Stimulated activated memory B cell treated with anti-CD40 and anti-IgM and Interleukin-4, amounts not matched to agents 10 μg/mL and 1 μg/mL and 100 μg/mL, for 72 hours (primary cell): ENCODE measurements around the gene SIMC1.
A peak's percentile ranks its signal among the peaks of the same experiment; 100 is the strongest.

Source experiments
- ATAC-seq: fragments of 150-1000 bp; cut with Tn5 transposase; 2 replicates; pipeline ENCODE4 v1.10.0; 2021
- H3K27ac Mint-ChIP-seq: one replicate; pipeline ENCODE4 v1.8.0; 2022; ENCODE audit warnings: mild to moderate bottlenecking, mixed read lengths
- H3K27me3 Mint-ChIP-seq: one replicate; pipeline ENCODE4 v1.8.0; 2022; ENCODE audit warnings: mixed read lengths
- H3K36me3 Mint-ChIP-seq: one replicate; pipeline ENCODE4 v1.8.0; 2022; ENCODE audit warnings: mixed read lengths
- H3K4me1 Mint-ChIP-seq: one replicate; pipeline ENCODE4 v1.8.0; 2022; ENCODE audit warnings: mixed read lengths
- H3K4me3 Mint-ChIP-seq: one replicate; pipeline ENCODE4 v1.8.0; 2022; ENCODE audit warnings: mild to moderate bottlenecking, moderate library complexity, mixed read lengths
- H3K9me3 Mint-ChIP-seq: one replicate; pipeline ENCODE4 v1.8.0; 2022; ENCODE audit warnings: mixed read lengths

The SIMC1 gene

DNA sequence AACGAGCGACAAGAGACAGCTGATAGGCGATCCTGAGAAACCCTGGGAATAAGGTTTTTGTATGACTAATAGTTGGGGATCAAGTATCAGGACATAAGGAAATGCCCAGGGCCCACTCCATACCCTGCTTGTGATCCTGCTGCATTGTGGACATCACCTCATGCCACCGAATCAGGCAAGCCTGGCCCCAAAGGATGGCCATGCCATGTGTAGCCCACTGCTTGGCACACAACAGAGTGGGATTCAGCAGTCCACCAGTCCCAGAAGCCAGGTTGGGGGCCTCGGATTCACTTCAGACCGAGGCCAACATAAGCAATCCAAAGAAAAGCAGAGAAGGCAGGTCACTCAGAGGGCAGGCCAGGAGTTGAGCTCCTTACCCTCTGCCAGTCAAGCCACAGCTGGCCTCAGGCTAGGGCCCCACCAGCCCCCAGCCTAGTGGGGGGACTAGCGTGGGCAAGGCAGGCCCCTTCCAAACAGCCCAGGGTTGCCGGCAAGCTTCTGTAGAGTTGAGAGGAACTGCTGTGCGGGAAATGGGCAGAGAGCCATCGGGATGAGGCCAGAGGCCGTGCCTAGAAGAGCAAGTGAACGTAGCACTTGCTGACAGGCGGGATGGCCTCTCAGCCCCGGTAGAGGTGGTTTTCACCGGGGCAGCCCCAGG, 145.2 kb downstream of the SIMC1 start:
- Mint-ChIP-seq H3K27ac (no peak overlapping the region), H3K36me3 (peaks cover 48% of the 10 kb centered on the region), H3K4me3 (no peak overlapping the region), H3K9me3 (no peaks in the 10 kb centered on the region), H3K4me1 (peaks cover 49% of the 10 kb centered on the region), H3K27me3 (no peaks in the 10 kb centered on the region)
- ATAC-seq, result no peak

DNA sequence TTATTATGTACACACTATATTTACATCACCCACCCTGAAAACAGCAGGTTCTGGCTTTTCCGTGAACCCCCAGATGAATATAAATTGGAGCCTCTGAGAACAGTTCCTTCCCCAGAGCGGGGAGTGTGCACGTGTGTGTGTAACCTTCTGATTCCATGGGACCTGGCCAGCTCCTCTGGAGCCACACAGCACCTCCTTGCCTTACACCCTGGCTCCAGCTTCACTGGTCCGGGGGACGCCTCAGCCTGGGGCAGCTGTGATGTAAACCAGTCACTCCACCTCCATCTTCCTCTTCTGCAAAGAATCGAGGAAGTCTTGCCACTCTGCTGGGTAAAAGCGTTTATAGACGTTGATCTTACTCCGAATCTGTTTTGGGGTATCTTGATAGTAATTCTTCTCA, 145.7 kb downstream of the SIMC1 start:
- Mint-ChIP-seq H3K4me3 (no peak overlapping the region), H3K9me3 (no peaks in the 10 kb centered on the region), H3K27me3 (no peaks in the 10 kb centered on the region), H3K4me1 (peaks cover 49% of the 10 kb centered on the region), H3K36me3 (peaks cover 48% of the 10 kb centered on the region), H3K27ac (no peak overlapping the region)
- no peak for ATAC-seq

DNA sequence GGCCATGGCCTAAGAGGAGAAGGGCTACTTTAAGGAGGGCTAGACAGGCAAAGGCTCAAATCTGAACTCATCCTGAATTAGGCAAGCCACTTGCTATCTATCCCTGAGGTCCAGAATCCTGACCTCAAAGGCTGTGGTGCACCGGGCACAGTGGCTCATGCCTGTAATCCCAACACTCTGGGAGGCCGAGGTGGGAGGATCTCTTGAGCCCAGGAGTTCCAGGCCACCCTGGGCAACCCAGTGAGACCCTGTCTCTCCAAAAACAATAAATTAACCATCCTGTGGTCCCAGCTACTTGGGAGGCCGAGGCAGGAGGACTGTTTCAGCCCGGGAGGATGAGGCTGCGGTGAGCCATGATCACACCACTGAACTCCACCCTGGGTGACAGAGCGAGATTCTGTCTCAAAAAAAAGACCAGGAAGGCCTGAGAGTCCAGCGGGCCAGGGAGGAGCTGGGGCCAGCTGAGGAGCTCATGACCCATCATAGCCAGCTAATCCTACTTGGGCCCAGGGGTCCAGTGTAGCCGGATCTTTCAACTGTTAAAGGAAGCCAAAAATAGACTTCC, 146.2 kb downstream of the SIMC1 start:
- H3K4me3 Mint-ChIP-seq, result no peak overlapping the region
- peaks cover 47% of the 10 kb centered on the region for H3K4me1 Mint-ChIP-seq
- no peak overlapping the region for H3K27ac Mint-ChIP-seq
- H3K27me3 Mint-ChIP-seq, result no peaks in the 10 kb centered on the region
- no peak for ATAC-seq
- no peaks in the 10 kb centered on the region for H3K9me3 Mint-ChIP-seq
- peaks cover 48% of the 10 kb centered on the region for H3K36me3 Mint-ChIP-seq

DNA sequence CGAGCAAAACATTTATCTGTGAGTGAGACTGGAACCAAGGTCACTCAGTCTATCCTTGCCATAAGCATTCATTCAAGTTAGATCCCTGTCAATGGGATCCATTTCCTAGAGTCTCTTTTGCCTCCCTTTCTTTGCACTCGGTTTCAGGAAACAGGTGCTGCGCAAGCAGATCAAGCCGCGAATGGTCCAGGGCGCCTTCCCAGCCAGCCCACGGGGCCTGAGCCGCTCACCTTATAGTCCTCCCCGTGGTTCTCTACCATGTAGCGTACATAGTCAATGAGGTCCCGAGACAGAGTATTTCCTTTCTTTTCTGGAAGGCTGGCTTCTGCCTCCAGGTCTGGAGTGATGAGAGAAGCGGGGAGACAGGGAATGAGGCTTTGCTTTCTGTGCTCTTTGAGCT, 146.8 kb downstream of the SIMC1 start:
- H3K27ac Mint-ChIP-seq, result no peak overlapping the region
- H3K9me3 Mint-ChIP-seq, result no peaks in the 10 kb centered on the region
- H3K36me3 Mint-ChIP-seq, result peaks cover 48% of the 10 kb centered on the region
- no peak overlapping the region for H3K4me3 Mint-ChIP-seq
- no peak for ATAC-seq
- no peaks in the 10 kb centered on the region for H3K27me3 Mint-ChIP-seq
- H3K4me1 Mint-ChIP-seq, result peaks cover 46% of the 10 kb centered on the region

DNA sequence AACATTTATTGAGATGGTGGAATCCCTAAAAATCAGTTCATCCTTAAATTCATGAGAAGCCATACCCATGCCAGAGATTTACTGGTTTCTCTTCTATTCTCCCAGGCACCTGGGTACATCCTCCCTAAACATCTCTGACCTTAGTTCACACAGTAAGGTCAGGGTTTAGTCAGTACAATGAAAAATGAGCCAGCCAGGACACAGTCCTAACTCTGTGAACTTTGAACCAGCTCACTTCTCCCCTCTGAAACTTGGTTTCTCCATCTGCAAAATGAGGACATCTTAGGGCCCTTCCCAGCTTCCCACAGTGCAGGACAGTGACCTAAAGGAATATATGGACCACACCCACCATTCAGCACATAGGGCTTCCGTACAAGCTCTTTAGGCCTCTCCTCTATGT, 148.3 kb downstream of the SIMC1 start:
- no peak for ATAC-seq
- peak overlapping the region; percentile 98 for H3K4me3 Mint-ChIP-seq
- no peaks in the 10 kb centered on the region for H3K9me3 Mint-ChIP-seq
- peak overlapping the region; percentile 97 for H3K27ac Mint-ChIP-seq
- H3K36me3 Mint-ChIP-seq, result peaks cover 61% of the 10 kb centered on the region
- no peaks in the 10 kb centered on the region for H3K27me3 Mint-ChIP-seq
- peaks cover 44% of the 10 kb centered on the region for H3K4me1 Mint-ChIP-seq

DNA sequence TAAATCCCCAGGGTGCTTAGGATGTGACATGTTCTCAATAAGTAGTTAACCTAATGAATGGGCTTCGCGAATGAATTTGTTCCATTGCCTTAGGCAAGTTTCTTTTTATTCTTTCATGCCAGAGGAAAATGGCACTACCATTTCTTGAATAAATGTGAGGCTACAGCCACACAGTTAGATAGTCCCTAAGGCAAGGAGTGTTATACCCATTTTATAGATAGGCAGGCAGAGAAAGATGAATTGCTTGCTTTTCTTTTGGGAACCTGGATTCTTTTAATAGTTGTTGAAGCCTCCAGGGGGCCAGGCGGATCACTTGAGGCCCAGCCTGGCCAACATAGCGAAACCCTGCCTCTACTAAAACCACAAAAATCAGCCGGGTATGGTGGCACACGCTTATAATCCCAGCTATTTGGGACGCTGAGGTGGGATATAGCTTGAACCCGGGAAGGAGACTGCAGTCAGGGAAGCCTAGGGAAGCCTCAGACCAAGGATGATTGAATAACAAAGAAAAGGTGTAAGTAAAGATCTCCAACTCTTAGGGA, 149.2 kb downstream of the SIMC1 start:
- Mint-ChIP-seq H3K4me3 (peak overlapping the region; percentile 98), H3K36me3 (peaks cover 66% of the 10 kb centered on the region), H3K9me3 (no peaks in the 10 kb centered on the region), H3K27me3 (no peaks in the 10 kb centered on the region), H3K27ac (peak overlapping the region; percentile 97), H3K4me1 (peaks cover 44% of the 10 kb centered on the region)
- no peak for ATAC-seq

DNA sequence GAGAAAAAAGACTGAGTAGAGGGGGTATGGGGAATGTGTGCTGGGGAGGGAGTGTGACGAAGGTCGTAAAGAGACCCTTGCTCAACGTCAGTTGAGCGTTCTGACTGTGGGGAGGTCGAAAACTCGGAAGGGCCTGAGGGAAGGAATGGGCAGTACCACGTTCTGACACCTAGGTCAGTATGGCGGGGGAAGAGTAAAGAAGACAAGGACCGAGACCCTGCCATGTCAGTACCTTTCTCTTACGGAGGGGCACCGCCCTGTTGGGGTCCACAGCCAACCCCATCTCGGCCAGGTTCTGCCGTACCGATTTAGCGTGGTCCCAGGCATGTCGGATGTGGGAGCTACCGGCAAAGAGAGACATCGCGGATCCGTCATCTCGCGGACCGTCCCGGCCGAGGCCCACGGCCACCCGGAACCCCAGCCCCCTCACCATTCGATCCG, 149.8 kb downstream of the SIMC1 start:
- Mint-ChIP-seq H3K4me3 (peak overlapping the region; percentile 98), H3K27me3 (no peaks in the 10 kb centered on the region), H3K9me3 (no peaks in the 10 kb centered on the region), H3K36me3 (peaks cover 62% of the 10 kb centered on the region), H3K4me1 (peaks cover 44% of the 10 kb centered on the region), H3K27ac (peak overlapping the region; percentile 97)
- ATAC-seq, result no peak

DNA sequence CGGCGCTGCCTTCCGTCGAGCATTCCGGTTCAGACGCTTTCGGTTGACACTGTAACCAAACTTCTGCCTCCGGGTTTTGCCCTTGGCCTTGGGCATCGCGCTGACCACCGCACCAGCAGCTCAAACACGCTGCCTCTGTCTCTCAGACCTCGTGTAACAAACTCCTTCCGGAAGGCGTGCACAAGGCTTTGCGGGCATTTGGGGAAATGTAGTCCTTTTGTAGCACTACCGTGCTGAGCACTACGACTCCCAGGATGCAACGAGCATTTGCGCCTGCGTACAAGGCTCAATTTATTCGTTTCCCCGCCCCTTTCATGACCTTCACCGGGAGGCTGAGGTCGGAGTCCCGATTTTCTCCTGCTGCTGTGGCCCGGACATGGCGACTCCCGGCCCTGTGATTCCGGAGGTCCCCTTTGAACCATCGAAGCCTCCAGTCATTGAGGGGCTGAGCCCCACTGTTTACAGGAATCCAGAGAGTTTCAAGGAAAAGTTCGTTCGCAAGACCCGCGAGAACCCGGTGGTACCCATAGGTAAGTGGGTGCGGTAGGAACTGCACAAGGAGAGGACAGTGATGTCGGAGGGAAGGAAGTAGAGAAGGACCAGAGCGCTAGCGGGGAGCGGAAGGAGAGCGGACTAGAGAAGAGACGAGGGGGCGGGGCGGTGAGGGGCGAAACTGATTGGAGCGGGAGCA, 150.4 kb downstream of the SIMC1 start, which contains the start of the genes HIGD2A and NOP16:
TSS of gene HIGD2A (plus strand) at position 308 of the 691 bp plus-strand sequence. CDS start at position 377, 69 bp downstream.
TSS of gene NOP16 (minus strand) at position 155 of the 691 bp plus-strand sequence. CDS start at position 96, 59 bp downstream.
- peak; percentile 96 for ATAC-seq

DNA sequence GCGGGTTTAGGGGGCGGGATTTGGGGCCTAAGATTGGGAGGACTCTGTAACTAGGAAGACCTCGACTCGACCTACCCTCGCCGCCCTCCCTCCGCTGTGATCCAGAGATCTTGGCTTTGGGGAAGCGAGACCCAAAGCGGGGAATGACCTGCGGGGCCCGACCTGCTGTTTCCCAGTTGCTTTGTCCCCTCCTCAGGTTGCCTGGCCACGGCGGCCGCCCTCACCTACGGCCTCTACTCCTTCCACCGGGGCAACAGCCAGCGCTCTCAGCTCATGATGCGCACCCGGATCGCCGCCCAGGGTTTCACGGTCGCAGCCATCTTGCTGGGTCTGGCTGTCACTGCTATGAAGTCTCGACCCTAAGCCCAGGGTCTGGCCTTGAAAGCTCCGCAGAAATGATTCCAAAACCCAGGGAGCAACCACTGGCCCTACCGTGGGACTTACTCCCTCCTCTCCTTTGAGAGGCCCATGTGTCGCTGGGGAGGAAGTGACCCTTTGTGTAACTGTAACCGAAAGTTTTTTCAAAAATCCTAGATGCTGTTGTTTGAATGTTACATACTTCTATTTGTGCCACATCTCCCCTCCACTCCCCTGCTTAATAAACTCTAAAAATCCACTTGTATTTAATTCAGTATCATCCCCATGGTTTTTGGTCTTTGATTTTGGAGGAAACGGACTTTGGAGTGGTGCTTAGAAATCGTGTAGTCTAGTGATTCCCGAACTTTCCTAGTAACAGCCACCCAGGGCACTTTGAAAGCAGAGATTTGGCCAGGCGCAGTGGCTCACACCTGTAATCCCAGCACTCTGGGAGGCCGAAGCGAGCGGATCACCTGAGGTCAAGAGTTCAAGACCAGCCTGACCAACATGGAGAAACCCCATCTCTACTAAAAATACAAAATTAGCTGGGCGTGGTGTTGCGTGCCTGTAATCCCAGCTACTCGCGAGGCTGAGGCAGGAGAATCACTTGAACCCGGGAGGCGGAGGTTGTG, 151.2 kb downstream of the SIMC1 start:
- Mint-ChIP-seq H3K36me3 (peaks cover 48% of the 10 kb centered on the region), H3K4me3 (peak overlapping the region; percentile 98), H3K27me3 (no peaks in the 10 kb centered on the region), H3K4me1 (peaks cover 44% of the 10 kb centered on the region), H3K27ac (peak overlapping the region; percentile 97), H3K9me3 (no peaks in the 10 kb centered on the region)
- peak; percentile 59 for ATAC-seq

More for the DNA sequence above, 150.4 kb downstream of the SIMC1 start, which contains the start of the genes HIGD2A and NOP16:
- no peaks in the 10 kb centered on the region for H3K27me3 Mint-ChIP-seq
- H3K4me3 Mint-ChIP-seq, result peak within 1 kb of the TSS; percentile 98
- H3K4me1 Mint-ChIP-seq, result peaks cover 44% of the 10 kb centered on the region
- H3K36me3 Mint-ChIP-seq, result peaks cover 56% of the 10 kb centered on the region
- H3K9me3 Mint-ChIP-seq, result no peaks in the 10 kb centered on the region
- peak within 1 kb of the TSS; percentile 97 for H3K27ac Mint-ChIP-seq

DNA sequence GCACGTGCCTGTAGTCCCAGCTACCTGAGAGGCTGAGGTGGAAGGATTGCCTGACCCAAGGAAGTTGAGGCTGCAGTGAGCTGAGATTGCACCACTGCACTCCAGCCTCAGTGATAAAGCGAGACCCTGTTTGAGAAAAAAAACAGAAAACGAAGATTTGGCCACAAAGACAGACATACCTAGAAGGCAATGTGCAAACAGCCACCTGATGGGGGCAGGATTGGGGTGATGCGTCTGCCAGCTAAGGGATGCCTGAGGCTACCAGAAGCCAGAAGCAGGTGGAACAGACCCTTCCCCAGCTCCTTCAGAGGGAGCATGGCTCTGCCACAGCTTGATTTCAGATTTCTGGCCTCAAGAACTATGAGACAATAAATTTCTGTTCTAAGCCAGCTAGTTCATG, 153.3 kb downstream of the SIMC1 start:
- H3K27ac Mint-ChIP-seq, result no peak overlapping the region
- H3K36me3 Mint-ChIP-seq, result peaks cover 37% of the 10 kb centered on the region
- no peak for ATAC-seq
- H3K27me3 Mint-ChIP-seq, result no peaks in the 10 kb centered on the region
- H3K4me1 Mint-ChIP-seq, result peaks cover 28% of the 10 kb centered on the region
- no peak overlapping the region for H3K4me3 Mint-ChIP-seq
- no peaks in the 10 kb centered on the region for H3K9me3 Mint-ChIP-seq

DNA sequence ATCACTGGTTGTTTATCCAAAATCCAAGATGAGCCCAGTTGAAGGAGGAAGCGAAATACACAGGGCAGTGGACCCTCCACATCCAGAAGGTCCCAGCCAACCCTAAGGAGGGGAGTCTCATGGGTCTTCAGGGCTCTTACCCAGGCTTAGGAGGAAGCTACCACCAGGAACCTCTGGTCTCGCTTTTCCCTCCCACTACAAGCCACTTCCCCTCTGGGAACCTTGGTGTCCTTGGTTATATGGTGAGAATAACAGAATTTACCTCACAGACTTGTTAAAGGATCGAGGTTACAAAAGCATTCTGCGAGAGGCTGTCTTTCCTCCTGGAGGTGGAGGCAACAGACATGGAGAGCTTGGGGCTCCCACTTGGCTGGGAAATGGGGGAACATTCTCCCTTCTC, 153.8 kb downstream of the SIMC1 start:
- peaks cover 23% of the 10 kb centered on the region for H3K4me1 Mint-ChIP-seq
- peaks cover 37% of the 10 kb centered on the region for H3K36me3 Mint-ChIP-seq
- no peaks in the 10 kb centered on the region for H3K27me3 Mint-ChIP-seq
- H3K27ac Mint-ChIP-seq, result no peak overlapping the region
- H3K4me3 Mint-ChIP-seq, result no peak overlapping the region
- H3K9me3 Mint-ChIP-seq, result no peaks in the 10 kb centered on the region
- no peak for ATAC-seq

DNA sequence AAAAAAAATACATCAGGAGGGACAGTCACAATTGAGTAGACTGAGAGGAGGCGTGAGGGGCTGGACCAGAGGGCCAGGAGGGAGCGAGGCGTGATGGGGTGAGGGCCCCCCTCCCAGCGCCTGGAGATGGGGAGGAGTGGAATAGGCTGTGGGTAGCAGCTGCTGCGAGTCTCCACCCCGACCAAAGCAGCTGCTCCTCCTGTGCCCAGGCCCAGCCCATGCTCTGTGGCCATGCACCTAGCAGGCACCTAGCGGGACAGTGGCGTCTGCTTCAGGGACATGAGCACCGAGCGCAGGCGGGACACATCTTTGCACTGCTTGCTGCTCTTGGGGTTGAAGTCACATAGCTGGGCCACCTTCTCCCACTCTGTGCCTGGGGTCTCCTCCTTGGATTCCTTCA, 154.3 kb downstream of the SIMC1 start:
- H3K27me3 Mint-ChIP-seq, result no peaks in the 10 kb centered on the region
- H3K9me3 Mint-ChIP-seq, result no peaks in the 10 kb centered on the region
- peaks cover 42% of the 10 kb centered on the region for H3K36me3 Mint-ChIP-seq
- H3K4me1 Mint-ChIP-seq, result peaks cover 18% of the 10 kb centered on the region
- H3K4me3 Mint-ChIP-seq, result no peak overlapping the region
- H3K27ac Mint-ChIP-seq, result no peak overlapping the region
- no peak for ATAC-seq

DNA sequence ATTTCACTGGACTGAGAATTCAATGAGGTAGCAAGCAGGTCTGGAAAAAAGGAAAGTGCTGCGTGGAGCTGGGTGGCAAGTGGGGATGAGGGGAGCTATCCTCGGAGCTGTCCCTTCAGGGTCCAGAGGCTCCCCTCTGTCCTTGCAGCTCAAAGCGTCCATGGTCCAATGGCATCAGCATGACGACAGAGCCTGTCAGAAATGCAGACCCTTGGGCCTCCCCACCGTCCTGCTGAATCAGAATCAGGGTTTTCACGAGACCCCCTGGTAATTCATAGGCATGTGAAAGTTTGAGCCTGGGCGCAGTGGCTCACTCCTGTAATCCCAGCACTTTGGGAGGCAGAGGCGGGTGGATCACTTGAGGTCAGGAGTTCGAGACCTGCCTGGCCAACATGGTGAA, 155.9 kb downstream of the SIMC1 start:
- ATAC-seq, result no peak
- Mint-ChIP-seq H3K27me3 (no peaks in the 10 kb centered on the region), H3K4me3 (no peak overlapping the region), H3K4me1 (peaks cover 11% of the 10 kb centered on the region), H3K36me3 (peaks cover 48% of the 10 kb centered on the region), H3K9me3 (no peaks in the 10 kb centered on the region), H3K27ac (no peak overlapping the region)

DNA sequence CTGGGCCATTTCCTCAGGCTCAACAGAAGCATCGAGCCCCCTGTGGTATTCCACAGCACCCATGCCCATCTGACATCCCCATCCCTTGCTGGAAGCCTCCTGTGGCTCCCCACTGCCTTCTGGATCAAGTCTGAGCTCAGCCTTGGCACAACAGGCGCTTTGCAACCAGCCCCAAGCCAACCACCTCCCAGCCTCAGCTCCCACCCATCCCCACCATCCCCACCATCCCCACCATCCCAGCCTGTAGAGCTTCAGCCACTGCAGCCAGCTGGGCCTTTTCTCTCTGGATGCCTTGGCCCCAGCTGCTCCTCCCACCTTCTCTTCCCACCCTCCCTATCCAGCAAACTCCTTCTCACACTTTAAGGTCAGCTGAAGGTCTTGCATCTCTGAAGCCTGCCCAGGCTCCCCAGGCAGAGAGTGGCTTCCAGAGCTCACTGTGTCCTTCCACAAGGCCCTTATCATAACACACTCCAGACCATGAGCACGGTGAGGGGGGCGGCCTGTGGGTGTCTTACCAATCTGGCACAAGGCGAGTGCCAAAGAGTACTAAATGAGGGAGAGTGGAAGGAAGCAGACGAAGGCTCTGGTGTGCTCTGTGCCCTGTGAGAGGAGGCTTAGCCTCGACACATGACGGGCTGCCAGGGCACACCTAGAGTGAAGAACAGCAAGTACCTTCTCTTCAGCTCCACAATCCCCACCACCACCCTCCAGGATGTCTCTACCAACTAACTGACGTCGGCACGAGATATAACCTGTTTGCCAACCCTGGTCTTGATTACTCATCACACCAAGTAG, 156.9 kb downstream of the SIMC1 start:
- H3K4me3 Mint-ChIP-seq, result no peak overlapping the region
- H3K27ac Mint-ChIP-seq, result no peak overlapping the region
- H3K9me3 Mint-ChIP-seq, result no peaks in the 10 kb centered on the region
- peaks cover 48% of the 10 kb centered on the region for H3K36me3 Mint-ChIP-seq
- ATAC-seq, result no peak
- H3K4me1 Mint-ChIP-seq, result peaks cover 4% of the 10 kb centered on the region
- no peaks in the 10 kb centered on the region for H3K27me3 Mint-ChIP-seq
